B cell (primary cell): Measurements from ENCODE around the gene ST8SIA6.

Experiments used
- EZH2 ChIP-seq: IDR thresholded peaks from 2 replicates; pipeline ENCODE4 v1.6.1; 2012; ENCODE audit warnings: borderline replicate concordance, low read depth, mild to moderate bottlenecking, moderate library complexity, low read length; ENCODE audit not compliant: insufficient read depth, poor library complexity, severe bottlenecking
- TF ChIP-seq, protein P1 (sequence below): fragments of 200-600 bp; IDR thresholded peaks from one replicate; pipeline ENCODE4 v1.8.0; 2022; ENCODE audit warnings: antibody characterized with exemption, mild to moderate bottlenecking

GRCh38 chr10:17445400-17445998 lies 8.9 kb downstream of the ST8SIA6 start:
- TF ChIP-seq, protein P1, sequence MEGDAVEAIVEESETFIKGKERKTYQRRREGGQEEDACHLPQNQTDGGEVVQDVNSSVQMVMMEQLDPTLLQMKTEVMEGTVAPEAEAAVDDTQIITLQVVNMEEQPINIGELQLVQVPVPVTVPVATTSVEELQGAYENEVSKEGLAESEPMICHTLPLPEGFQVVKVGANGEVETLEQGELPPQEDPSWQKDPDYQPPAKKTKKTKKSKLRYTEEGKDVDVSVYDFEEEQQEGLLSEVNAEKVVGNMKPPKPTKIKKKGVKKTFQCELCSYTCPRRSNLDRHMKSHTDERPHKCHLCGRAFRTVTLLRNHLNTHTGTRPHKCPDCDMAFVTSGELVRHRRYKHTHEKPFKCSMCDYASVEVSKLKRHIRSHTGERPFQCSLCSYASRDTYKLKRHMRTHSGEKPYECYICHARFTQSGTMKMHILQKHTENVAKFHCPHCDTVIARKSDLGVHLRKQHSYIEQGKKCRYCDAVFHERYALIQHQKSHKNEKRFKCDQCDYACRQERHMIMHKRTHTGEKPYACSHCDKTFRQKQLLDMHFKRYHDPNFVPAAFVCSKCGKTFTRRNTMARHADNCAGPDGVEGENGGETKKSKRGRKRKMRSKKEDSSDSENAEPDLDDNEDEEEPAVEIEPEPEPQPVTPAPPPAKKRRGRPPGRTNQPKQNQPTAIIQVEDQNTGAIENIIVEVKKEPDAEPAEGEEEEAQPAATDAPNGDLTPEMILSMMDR, result no peak
- TF ChIP-seq EZH2, result no peak
